C4-2B (cell line): ENCODE measurements around the gene FRMD5.

Source experiments
- CTCF ChIP-seq: fragments of 450-650 bp; conservative IDR thresholded peaks from 2 replicates; pipeline ENCODE4 v1.5.1; 2017; ENCODE audit warnings: mild to moderate bottlenecking
- ZFX ChIP-seq: fragments of 450-650 bp; IDR thresholded peaks from 2 replicates; pipeline ENCODE4 v1.6.1; 2017

GRCh38 chr15:43920815-43921214 is 274.3 kb downstream of the FRMD5 start:
- TF ChIP-seq CTCF (no peak), ZFX (no peak)
